Activated CD8-positive, alpha-beta memory T cell treated with anti-CD3 and anti-CD28 coated beads, Interleukin-2, amount 50 U/mL, for 4 hours (primary cell): Measurements from ENCODE around the gene LIPI.
"Not testable (repeated sequence)": the region's sequence is repeated elsewhere in the genome, so short reads cannot be mapped to it uniquely, and the experiment has no call there.

Experiments used
- DNase-seq: peaks from one replicate; pipeline ENCODE4 v3.0.0-alpha.2; 2020

LIPI gene

GRCh38 chr21:14115646-14116045 lies 95.1 kb downstream of the LIPI start:
- DNase-seq = no peak

DNA sequence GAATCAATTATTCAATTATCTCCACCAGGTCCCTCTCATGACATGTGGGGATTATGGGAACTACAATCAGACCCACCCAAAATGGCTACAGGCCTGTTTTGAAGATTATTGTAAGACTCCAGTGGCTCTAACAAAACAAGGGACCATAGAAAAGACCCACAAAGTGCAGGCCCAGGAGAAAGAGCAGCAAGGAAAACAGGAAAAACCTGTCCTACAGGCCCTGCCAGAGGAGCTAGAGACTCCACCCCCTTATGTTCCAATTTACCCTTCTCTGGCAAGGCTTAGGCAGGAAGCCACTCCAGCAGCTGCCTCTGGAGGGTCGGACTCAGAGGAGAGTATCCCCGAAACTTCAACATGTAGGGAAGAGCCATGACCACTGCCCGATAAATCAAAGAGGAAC lies 96.5 kb downstream of the LIPI start:
- DNase-seq = no peak

DNA sequence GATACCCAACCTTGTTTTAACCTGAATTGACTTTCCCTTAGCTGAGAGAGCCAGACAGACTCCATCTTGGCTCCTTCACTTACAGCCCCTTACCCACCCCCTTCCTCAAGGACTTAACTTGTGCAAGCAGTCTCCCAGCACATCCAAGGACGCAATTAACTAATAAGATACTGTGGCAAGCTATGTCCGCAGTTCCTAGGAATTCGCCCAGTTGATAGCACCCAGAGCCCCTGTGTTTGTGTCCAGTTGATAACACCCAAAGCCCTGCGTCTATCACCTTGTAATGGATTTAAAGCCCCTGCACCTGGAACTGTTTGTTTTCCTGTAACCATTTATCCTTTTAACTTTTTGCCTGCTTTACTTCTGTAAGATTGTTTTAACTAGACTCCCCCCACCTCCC lies 106.2 kb downstream of the LIPI start:
- DNase-seq = not testable (repeated sequence)

DNA sequence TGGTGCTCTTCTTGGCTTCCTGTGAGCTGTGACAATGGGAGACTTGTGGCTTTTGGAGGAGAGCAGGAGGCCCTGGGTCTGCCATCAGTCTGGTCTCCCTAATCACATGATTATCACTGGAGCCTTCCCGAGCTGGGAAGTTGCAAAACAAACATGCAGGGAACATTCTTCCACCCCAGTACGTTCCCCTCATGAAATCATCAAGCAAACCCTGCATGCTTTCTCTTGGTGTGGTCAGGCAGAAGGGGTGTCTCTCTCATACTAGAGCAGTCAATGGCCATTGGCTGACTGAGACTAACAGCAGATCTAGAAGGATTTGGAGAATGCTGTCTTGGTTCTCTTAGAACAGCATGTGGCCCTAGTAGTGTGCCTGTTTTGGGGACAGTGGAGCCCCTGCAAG lies 111.2 kb downstream of the LIPI start:
- no peak for DNase-seq

DNA sequence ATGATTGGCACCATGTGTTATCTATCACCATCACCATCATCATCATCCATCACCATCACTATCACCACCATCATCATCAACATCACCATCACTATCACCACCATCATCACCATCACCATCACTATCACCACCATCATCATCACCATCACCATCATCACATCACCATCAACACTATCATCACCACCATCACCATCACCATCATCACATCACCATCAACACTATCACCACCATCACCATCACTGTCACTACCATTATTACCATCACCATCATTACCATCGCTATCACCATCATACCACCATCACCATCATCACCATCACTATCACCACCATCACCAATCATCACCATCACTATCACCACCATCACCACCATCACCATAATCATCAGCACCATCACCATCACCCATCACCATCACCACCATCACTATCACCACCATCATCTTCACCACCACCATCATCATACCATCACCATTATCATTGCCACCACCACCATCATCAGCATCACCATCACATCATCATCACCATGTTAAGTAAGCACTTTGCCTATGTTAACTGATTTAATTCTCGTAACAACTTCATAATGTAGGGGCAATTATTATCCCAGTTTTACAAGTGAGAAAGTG lies 112.8 kb downstream of the LIPI start:
- DNase-seq = no peak

DNA sequence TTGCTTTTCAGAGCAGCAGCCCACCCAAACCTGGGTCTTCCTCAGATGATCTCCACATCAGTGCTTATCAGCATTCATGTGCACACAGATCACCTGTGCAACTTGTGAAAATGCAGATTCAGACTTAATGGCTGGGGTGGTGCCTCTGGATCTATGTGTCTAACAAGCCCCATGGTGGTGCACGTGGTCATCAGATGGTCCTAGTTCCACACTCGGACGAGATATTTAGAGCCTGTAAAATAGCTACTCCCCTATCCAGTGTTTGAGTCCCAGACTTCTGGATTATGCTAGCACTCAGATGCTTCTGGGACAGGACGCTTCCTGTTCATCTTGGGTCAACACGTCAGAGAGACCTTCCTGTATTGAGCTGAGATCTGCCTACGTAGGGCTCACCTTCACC lies 114.2 kb downstream of the LIPI start:
- no peak for DNase-seq

DNA sequence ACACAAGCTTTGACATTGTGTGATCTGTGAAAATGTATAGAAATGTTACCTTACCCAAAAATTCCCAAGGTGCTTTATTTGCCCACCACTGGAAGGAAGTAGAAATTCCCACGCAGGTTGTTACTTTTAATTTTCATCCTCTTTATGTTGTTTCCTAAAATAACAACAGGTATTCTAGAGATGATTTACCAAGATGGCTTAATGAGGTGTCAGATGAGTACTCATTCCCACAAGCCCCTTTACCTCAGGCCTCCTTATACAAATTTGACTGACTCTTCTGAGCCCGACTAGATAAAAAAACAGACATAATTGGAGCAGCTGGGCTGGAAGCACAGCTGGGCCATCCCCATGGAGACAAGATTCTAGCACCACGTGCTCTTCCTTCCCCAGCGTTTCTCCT lies 114.6 kb downstream of the LIPI start:
- no peak for DNase-seq

DNA sequence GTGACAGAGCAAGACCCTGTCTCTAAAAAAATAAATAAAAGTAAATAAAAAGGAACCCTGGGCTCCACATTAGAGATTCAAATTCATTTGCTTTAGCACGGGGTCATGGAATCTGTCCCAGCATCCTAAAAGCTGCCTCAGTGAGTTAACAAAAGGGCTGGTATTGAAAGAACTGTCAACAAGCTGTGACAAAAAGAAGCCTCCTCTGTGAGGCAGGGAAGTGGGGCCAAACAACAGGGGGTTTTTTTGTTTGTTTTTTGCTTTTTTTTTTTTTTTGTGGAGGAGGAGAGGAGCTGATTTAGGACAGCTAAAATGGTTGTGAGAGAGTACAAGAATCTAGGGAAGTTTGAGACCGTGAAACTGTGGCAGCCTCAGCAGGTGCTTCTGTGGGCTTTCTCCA lies 115.7 kb downstream of the LIPI start:
- DNase-seq = no peak

GRCh38 chr21:14092834-14093560 lies 117.8 kb downstream of the LIPI start:
- DNase-seq = no peak

GRCh38 chr21:14090184-14090583 lies 120.6 kb downstream of the LIPI start:
- not testable (repeated sequence) for DNase-seq

- no peak for DNase-seq
Observed at GRCh38 chr21:14088391-14088790, 122.4 kb downstream of the LIPI start.

GRCh38 chr21:14086553-14086952 lies 124.2 kb downstream of the LIPI start:
- no peak for DNase-seq

DNA sequence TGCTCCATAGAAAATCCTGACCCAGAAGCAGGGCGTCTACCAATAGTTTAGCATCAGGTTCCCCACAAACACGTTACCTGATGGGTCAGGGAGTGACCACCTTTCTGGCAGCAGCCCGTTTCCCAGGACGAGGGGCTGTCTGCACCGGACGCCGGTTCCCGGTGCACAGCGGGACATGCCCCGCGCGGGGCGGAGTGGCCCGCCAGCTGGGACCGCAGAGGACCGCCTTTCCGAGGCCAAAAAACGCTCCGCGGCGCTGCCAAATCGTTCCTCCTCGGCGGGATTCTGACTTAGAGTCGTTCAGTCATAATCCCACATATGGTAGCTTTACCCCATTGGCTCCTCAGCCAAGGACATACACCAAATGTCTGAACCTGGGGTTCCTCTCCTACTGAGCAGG lies 126.1 kb downstream of the LIPI start:
- no peak for DNase-seq

DNA sequence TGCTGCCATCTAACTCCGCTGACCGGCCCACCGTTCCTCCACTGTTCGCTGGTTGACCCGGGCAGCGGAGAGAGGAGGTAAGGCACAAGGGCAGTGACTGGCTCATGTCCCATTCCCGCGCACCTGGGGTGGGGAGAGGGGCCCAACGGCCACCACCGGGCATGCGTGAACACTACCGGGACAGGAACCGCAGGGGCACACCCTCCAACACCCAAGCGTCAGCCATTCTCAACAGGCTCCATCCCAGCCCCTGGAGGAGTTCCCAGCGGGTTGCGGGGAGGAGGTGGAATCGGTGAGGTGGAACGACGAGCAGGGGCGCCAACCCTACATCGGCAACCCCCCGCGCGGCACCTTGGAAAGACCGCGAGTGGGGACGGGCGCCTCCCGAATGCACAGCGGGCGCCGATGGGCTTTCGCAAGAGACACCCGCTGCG lies 126.7 kb downstream of the LIPI start:
- DNase-seq = no peak

GRCh38 chr21:14080764-14081096 lies 130.0 kb downstream of the LIPI start:
- DNase-seq = no peak

GRCh38 chr21:14080040-14080763 lies 130.6 kb downstream of the LIPI start:
- DNase-seq = no peak

DNA sequence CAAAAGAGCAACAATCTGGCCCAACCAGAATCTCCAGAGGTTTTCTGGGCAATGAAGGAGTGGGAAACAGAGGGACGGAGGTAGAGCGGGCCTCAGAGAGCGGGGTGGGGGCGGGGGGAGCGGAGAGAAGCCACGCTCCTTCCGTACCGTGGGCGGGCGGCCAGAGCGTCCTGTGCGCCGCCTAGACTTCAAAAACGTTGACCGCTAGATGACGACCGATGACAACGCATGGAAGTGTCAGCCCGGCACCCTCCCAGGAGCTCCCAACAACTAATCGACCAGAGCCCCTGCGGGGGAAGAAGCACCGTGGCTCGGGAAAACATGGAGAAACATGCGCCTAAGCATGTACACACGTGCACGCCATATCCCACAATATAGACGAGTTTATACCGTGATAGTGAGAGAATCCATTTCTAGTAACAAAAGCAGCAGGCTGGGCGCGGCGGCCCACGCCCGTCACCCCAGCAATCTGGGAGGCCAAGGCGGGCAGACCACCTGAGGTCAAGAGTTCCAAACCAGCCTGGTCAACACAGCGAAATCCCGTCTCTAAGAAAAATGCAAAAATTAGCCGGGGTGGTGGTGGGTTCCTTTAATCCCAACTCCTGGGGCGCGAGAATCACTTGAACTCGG lies 131.9 kb downstream of the LIPI start:
- no peak for DNase-seq

DNA sequence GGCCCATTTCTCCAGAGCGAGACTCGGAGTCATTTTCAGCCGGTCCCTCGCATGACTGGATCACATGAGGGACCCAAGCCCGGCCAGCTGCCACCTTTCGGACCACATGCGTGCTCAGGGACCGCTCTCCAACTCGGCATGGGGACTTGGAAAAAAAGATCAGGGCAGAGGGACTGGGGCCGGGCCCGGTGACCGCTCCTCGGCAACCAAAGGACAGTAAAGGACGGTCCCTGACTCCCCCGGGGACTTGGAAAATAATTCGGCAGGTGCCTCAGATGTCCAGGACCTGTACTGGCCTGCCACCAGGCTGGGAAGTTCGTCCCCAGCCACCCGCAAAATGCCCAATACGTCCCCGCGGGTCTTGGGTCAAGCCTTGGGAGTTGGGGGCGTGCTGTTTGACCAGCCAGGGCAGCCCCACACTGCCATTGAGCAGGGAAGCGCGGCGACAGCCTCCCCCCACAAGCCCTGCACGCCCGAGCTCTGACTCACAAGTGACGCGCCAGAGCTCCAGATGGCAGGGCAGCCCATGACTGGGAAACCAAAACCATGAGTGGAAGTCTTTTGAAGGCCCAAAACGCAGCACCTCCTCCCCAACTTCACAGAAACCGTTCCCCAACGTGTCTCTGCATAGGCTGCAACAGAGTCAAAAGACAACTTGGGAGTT lies 134.5 kb downstream of the LIPI start:
- DNase-seq = no peak

GRCh38 chr21:14075346-14076142 lies 135.2 kb downstream of the LIPI start:
- DNase-seq = no peak

GRCh38 chr21:14074177-14074576 lies 136.6 kb downstream of the LIPI start:
- no peak for DNase-seq

- DNase-seq = no peak
Observed at GRCh38 chr21:14073615-14074014, 137.1 kb downstream of the LIPI start.

GRCh38 chr21:14072761-14073535 lies 137.8 kb downstream of the LIPI start:
- no peak for DNase-seq
